ENCODE results near the gene MEAK7. TPM values are rescaled to one million over a fixed set of nuclear protein-coding genes. Genes with fewer than 3 reads are reported as not detected.
A peak's percentile ranks its signal among the peaks of the same experiment; 100 is the strongest.

Gene MEAK7
- total RNA-seq, 1 donor from 2014 or later = 7.4 TPM

- no peak for DNase-seq (ENCODE audit: low read depth)
Observed at GRCh38 chr16:84495506-84495905, 9.0 kb downstream of the MEAK7 start.

- DNase-seq (ENCODE audit: low read depth) = peak; percentile 28
Observed at GRCh38 chr16:84489131-84489530, 15.3 kb downstream of the MEAK7 start.

GRCh38 chr16:84487358-84487757, 17.1 kb downstream of the MEAK7 start:
- no peak for DNase-seq (ENCODE audit: low read depth)

GRCh38 chr16:84486551-84487235, 17.8 kb downstream of the MEAK7 start:
- DNase-seq (ENCODE audit: low read depth) = no peak

- DNase-seq (ENCODE audit: low read depth) = no peak
Observed at GRCh38 chr16:84486126-84486525, 18.3 kb downstream of the MEAK7 start.

- no peak for DNase-seq (ENCODE audit: low read depth)
Observed at GRCh38 chr16:84485255-84486010, 19.0 kb downstream of the MEAK7 start.

GRCh38 chr16:84484579-84485254, 19.7 kb downstream of the MEAK7 start:
- peak; percentile 37 for DNase-seq (ENCODE audit: low read depth)

GRCh38 chr16:84483882-84484565, 20.4 kb downstream of the MEAK7 start:
- no peak for DNase-seq (ENCODE audit: low read depth)

- no peak for DNase-seq (ENCODE audit: low read depth)
Observed at GRCh38 chr16:84482951-84483881, 21.2 kb downstream of the MEAK7 start.

GRCh38 chr16:84482001-84482891, 22.2 kb downstream of the MEAK7 start:
- DNase-seq (ENCODE audit: low read depth) = peak; percentile 34

GRCh38 chr16:84481051-84481735, 23.3 kb downstream of the MEAK7 start:
- no peak for DNase-seq (ENCODE audit: low read depth)

GRCh38 chr16:84479716-84480450, 24.6 kb downstream of the MEAK7 start:
- no peak for DNase-seq (ENCODE audit: low read depth)

- DNase-seq (ENCODE audit: low read depth) = peak; percentile 31
Observed at GRCh38 chr16:84478172-84478947, 26.1 kb downstream of the MEAK7 start.

- DNase-seq (ENCODE audit: low read depth) = no peak
Observed at GRCh38 chr16:84477661-84478060, 26.8 kb downstream of the MEAK7 start.

GRCh38 chr16:84476401-84476800, 28.1 kb downstream of the MEAK7 start:
- no peak for DNase-seq (ENCODE audit: low read depth)

- no peak for DNase-seq (ENCODE audit: low read depth)
Observed at GRCh38 chr16:84475643-84476240, 28.7 kb downstream of the MEAK7 start.

- DNase-seq (ENCODE audit: low read depth) = no peak
Observed at GRCh38 chr16:84471966-84472365, 32.5 kb downstream of the MEAK7 start.

All from myocyte (in vitro differentiated cells).